AG09319 (cell line): ENCODE results near the gene TTC13.

Experiments
- DNase-seq: peaks from one replicate; pipeline ENCODE4 v3.0.0-alpha.2; 2010; ENCODE audit warnings: low read depth; ENCODE audit errors: extremely low read depth
- TF ChIP-seq, protein P1 (sequence below): IDR thresholded peaks from 2 replicates; pipeline ENCODE4 v1.5.1; 2011; ENCODE audit warnings: low read depth, mild to moderate bottlenecking, inconsistent platforms, low read length, moderate library complexity

Gene TTC13

DNA sequence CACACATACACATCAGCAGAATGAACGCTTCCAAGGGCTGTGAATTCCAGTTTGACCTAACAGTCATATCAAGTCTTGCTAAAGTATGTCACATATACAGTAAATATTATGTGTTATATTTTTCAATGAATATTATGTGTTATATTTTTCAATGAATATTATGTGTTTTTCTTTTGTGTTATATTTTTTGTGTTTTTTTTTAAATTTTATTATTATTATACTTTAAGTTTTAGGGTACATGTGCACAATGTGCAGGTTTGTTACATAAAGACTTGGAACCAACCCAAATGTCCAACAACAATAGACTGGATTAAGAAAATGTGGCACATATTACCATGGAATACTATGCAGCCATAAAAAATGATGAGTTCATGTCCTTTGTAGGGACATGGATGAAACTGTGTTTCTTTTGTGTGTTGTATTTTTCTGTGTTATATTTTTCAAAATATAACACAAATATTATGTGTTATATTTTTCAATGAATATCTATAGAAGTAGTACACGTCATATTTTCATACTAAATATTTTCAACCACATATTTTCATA lies 35.5 kb downstream of the TTC13 start:
- TF ChIP-seq, protein P1, sequence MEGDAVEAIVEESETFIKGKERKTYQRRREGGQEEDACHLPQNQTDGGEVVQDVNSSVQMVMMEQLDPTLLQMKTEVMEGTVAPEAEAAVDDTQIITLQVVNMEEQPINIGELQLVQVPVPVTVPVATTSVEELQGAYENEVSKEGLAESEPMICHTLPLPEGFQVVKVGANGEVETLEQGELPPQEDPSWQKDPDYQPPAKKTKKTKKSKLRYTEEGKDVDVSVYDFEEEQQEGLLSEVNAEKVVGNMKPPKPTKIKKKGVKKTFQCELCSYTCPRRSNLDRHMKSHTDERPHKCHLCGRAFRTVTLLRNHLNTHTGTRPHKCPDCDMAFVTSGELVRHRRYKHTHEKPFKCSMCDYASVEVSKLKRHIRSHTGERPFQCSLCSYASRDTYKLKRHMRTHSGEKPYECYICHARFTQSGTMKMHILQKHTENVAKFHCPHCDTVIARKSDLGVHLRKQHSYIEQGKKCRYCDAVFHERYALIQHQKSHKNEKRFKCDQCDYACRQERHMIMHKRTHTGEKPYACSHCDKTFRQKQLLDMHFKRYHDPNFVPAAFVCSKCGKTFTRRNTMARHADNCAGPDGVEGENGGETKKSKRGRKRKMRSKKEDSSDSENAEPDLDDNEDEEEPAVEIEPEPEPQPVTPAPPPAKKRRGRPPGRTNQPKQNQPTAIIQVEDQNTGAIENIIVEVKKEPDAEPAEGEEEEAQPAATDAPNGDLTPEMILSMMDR = no peak
- no peak for DNase-seq

DNA sequence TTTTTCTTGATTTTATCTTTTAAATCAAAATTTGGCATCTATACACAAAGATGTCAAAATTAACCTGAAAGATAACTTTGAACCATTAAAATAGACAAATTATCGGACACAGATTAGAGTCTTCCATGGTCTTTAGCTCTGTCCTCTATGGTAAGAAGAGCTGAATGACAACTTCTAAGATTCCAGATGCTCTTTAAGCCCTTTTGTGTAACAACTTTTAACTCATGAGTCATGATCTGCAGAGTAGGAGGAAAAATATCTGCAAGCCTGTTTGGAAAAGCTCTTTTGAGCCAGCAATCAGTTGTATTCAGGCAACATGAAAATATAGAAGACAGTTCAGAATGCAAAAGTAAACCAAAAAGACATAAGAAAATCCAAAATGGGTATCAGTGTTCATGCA lies 37.8 kb downstream of the TTC13 start:
- peak; percentile 3 for DNase-seq
- TF ChIP-seq, protein P1 = no peak

DNA sequence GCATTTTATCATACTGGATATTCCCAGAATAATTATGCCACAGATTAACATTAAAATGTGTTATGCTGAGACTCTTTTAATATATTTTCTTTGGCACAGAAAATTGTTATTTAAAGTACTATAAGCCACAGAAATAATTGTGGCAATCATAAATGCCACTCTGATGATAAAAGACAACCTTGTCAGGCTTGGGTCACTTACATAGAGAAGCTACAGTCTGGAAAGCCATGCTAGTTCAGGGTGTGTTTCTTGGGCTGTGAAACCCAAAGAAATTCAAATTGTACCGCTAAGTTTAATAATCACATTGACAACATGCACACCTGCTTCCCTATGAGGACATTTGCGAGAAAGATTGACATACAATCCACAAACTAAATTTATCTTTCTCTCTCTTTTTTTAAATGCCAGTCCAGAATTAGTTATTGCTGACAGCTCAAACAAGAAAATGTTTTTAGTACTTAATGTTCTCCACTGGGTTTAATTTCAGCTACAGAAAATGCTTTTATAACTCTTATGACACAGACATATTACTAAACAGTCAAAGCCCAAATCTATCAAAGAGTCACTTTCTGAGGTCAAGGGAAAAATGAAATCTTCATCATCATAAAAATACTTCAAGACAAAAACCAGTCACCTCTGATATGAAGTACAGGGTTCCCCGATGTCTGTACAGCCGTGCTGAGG lies 38.7 kb downstream of the TTC13 start:
- TF ChIP-seq, protein P1 = no peak
- DNase-seq = no peak

DNA sequence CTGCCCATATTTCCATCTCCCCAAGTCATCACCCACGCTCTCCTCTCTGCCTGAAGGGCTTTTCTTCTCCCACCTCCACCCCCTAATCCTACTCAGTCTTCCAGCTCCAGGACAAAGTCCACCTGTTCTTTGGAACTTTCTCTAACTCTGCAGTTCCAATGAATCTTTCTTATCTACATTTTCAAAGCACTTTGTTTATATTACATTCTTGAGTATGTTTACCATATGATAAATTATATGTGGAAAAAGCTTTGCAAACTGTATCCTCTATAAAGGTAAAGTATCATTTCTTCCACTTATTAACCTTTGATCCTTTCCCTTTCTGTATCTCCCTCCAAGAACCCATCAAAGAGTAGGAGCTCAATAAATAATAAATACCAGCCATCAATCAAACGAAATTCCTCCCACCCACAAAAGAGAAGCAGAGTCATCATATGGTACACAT lies 39.7 kb downstream of the TTC13 start:
- TF ChIP-seq, protein P1 = no peak
- no peak for DNase-seq

DNA sequence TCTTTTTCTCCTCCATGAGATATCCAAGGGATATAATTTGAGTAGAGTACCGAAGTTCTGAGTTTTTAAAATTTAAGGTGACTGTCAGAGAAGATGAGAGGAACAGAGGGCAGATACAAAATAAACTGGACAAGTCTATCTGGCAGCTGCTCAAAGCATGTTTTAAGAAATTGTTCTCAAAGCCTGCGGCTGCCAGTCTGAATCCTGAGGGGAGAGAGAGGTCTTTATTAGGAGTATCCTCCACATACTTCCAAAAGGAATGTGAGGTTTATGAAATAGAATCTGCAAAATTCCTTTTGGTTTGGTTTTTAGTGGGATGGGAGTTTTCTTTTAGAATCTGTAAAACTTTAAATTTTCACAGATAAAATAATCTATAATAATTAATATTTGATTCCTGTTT lies 41.3 kb downstream of the TTC13 start:
- TF ChIP-seq, protein P1 = no peak
- DNase-seq = no peak

DNA sequence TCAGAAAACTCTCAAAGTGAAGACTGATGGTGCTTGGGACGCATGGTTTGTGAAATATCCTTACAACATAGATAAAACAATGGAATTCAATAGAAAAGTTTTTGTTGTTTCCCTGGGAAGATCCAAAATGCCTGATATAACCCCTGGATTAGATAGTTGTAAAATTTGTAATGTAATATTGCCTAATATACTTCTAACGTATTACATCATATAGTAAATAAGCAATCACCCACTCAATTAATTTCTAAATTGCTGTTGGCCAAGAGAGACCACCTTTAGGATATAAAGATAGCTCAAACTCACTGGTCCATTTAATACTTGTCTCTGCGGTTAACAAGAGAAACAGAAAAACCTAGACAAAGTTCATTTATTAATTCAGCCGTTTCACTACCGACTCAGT lies 42.2 kb downstream of the TTC13 start:
- DNase-seq = no peak
- TF ChIP-seq, protein P1 = no peak

DNA sequence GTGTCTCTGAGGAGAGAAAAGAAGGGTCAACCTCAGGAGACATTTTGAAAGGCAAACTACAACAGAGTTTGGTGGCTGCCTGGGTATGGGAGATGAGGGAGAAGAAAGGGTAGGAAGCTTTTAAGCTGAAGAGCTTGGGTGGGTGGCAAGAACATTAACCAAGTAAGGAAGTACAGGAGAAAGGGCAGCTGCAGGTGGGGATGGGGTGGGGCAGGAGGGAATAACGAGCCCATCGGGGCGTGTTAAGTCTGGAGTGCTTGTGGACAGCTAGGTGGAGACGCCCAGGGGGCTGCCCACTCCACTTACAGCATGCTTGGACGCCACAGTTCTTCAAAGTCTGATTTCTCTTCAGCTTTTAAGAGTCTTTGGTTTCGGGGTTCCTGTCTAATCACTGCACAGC lies 42.8 kb downstream of the TTC13 start:
- no peak for DNase-seq
- TF ChIP-seq, protein P1 = no peak
